GM23248 (cell line): Measurements from ENCODE around the gene PRMT1. TPM values are rescaled to one million over a fixed set of nuclear protein-coding genes. Genes with fewer than 3 reads are reported as not detected.
"Not testable (repeated sequence)": the region's sequence is repeated elsewhere in the genome, so short reads cannot be mapped to it uniquely, and the experiment has no call there.

Experiments
- DNase-seq: peaks from one replicate; pipeline ENCODE4 v3.0.0-alpha.2; 2015
- H2AFZ ChIP-seq: fragments of 200-600 bp; sonication (generic); 2 replicates; pipeline ENCODE4 v1.6.1; 2016; ENCODE audit warnings: antibody characterized with exemption
- H3F3A ChIP-seq: fragments of 200-600 bp; sonication (generic); 2 replicates; pipeline ENCODE4 v1.6.1; 2016; ENCODE audit warnings: mild to moderate bottlenecking, antibody characterized with exemption, mixed run types; ENCODE audit not compliant: insufficient read depth
- H3K27ac ChIP-seq: fragments of 200-600 bp; sonication (generic); 2 replicates; pipeline ENCODE4 v1.5.1; 2016; ENCODE audit warnings: mild to moderate bottlenecking
- H3K27me3 ChIP-seq: fragments of 200-600 bp; sonication (generic); replicated peaks from 2 replicates; pipeline ENCODE4 v1.6.1; 2016; ENCODE audit warnings: mild to moderate bottlenecking; ENCODE audit not compliant: insufficient read depth
- H3K36me3 ChIP-seq: fragments of 200-600 bp; sonication (generic); 2 replicates; pipeline ENCODE4 v1.6.1; 2016; ENCODE audit warnings: low read depth, mild to moderate bottlenecking
- H3K4me1 ChIP-seq: fragments of 200-600 bp; sonication (generic); 2 replicates; pipeline ENCODE4 v1.6.1; 2016; ENCODE audit warnings: mild to moderate bottlenecking; ENCODE audit not compliant: insufficient read depth
- H3K4me2 ChIP-seq: fragments of 200-600 bp; sonication (generic); one replicate; pipeline ENCODE4 v1.6.1; 2016; ENCODE audit warnings: mild to moderate bottlenecking; ENCODE audit not compliant: unreplicated experiment
- H3K4me3 ChIP-seq: fragments of 200-600 bp; sonication (generic); 2 replicates; pipeline ENCODE4 v1.5.1; 2016; ENCODE audit warnings: mild to moderate bottlenecking
- H3K79me2 ChIP-seq: fragments of 200-600 bp; sonication (generic); 2 replicates; pipeline ENCODE4 v1.6.1; 2016; ENCODE audit warnings: mild to moderate bottlenecking; ENCODE audit not compliant: insufficient read depth
- H3K9ac ChIP-seq: fragments of 200-600 bp; sonication (generic); 2 replicates; pipeline ENCODE4 v1.6.1; 2016; ENCODE audit warnings: mild to moderate bottlenecking
- H3K9me2 ChIP-seq: fragments of 200-600 bp; sonication (generic); 2 replicates; pipeline ENCODE4 v1.6.1; 2016; ENCODE audit warnings: mixed run types, mild to moderate bottlenecking, moderate library complexity; ENCODE audit not compliant: insufficient read depth
- H3K9me3 ChIP-seq: fragments of 200-600 bp; sonication (generic); one replicate; pipeline ENCODE4 v1.6.1; 2017; ENCODE audit warnings: low read depth
- H4K20me1 ChIP-seq: fragments of 200-600 bp; sonication (generic); 2 replicates; pipeline ENCODE4 v1.6.0; 2016; ENCODE audit not compliant: insufficient read depth
- EZH2 ChIP-seq: fragments of 200-600 bp; sonication (generic); IDR thresholded peaks from 2 replicates; pipeline ENCODE4 v1.6.1; 2018; ENCODE audit warnings: antibody characterized with exemption, mild to moderate bottlenecking; ENCODE audit not compliant: insufficient read depth, poor library complexity, severe bottlenecking
- EZH2phosphoT487 ChIP-seq: fragments of 200-600 bp; sonication (generic); IDR thresholded peaks from 2 replicates; pipeline ENCODE4 v1.6.1; 2018; ENCODE audit warnings: antibody characterized with exemption, moderate library complexity, mild to moderate bottlenecking, low read depth; ENCODE audit not compliant: insufficient read depth
- WGBS, 2 experiments: methylation state at CpG; one replicate each; pipeline ENCODE4 v1.1.6; 2015 to 2017; ENCODE audit warnings: low lambda C conversion rate in 2 of 2, low coverage in 1 of 2; ENCODE audit errors: missing lambda C conversion rate in 2 of 2; 5-methylcytosine and 5-hydroxymethylcytosine counted together
- in situ Hi-C: fragments of 300-500 bp; cut with MboI; formaldehyde crosslinking; loops from 2 replicates; pipeline ENCODE4 v1.15.0; 2020
- polyA plus RNA-seq: library from polyadenylated mRNA; unstranded; fragments of >200 nt; fragmentation: Nextera tagmentation; extraction: Ambion mirVana; gene quantifications from 2 replicates; pipeline ENCODE4 v1.2.1, GENCODE V29; 2016
- total RNA-seq: library from RNA; depleted of rRNA; stranded (reverse); fragments of >200 nt; shearing (Covaris generic); gene quantifications from 2 replicates; pipeline ENCODE4 v1.2.3, GENCODE V29; 2014

Gene PRMT1
- total and polyA plus RNA-seq, 2 experiments from 2014 or later, result 164 to 192 TPM

- DNase-seq, result no peak
- peaks cover 39% of the 10 kb centered on the region for H3F3A ChIP-seq
- no peaks in the 10 kb centered on the region for H3K27me3 ChIP-seq
- no peaks in the 10 kb centered on the region for H3K9me2 ChIP-seq
- no peak overlapping the region for H3K9ac ChIP-seq
- no peak overlapping the region for H3K4me2 ChIP-seq
- H3K4me3 ChIP-seq, result no peak overlapping the region
- peaks cover 9% of the 10 kb centered on the region for H3K4me1 ChIP-seq
- H3K36me3 ChIP-seq, result peaks cover 7% of the 10 kb centered on the region; the same call in 1 of the 2 replicates
- H3K79me2 ChIP-seq, result peaks cover 3% of the 10 kb centered on the region
- H3K27ac ChIP-seq, result no peak overlapping the region
- no peaks in the 10 kb centered on the region for H4K20me1 ChIP-seq
- WGBS, 2 experiments, result 88 to 92% methylated on average over 5 of the region's 5 CpGs
- H3K9me3 ChIP-seq, result no peaks in the 10 kb centered on the region
- in situ Hi-C loops, result no loop called here
- H2AFZ ChIP-seq, result no peak overlapping the region
- TF ChIP-seq EZH2phosphoT487, result no peak
- no peak for TF ChIP-seq EZH2
These were observed 44.5 kb upstream of the PRMT1 start for GRCh38 chr19:49632576-49632975.

GRCh38 chr19:49633273-49633672, 43.8 kb upstream of the PRMT1 start:
- H3K9ac ChIP-seq, in situ Hi-C loops, H3K79me2 ChIP-seq, H4K20me1 ChIP-seq, H3K9me2 ChIP-seq, H3K27me3 ChIP-seq, H3K4me2 ChIP-seq, H3K36me3 ChIP-seq, H3K4me1 ChIP-seq, H2AFZ ChIP-seq, H3K4me3 ChIP-seq, H3K27ac ChIP-seq, H3K9me3 ChIP-seq: not testable (repeated sequence)
- H3F3A ChIP-seq, result peaks cover 39% of the 10 kb centered on the region
- WGBS, 2 experiments, result 39 to 43% methylated on average over 9 of the region's 9 CpGs
- peak; percentile 18 for DNase-seq

DNA sequence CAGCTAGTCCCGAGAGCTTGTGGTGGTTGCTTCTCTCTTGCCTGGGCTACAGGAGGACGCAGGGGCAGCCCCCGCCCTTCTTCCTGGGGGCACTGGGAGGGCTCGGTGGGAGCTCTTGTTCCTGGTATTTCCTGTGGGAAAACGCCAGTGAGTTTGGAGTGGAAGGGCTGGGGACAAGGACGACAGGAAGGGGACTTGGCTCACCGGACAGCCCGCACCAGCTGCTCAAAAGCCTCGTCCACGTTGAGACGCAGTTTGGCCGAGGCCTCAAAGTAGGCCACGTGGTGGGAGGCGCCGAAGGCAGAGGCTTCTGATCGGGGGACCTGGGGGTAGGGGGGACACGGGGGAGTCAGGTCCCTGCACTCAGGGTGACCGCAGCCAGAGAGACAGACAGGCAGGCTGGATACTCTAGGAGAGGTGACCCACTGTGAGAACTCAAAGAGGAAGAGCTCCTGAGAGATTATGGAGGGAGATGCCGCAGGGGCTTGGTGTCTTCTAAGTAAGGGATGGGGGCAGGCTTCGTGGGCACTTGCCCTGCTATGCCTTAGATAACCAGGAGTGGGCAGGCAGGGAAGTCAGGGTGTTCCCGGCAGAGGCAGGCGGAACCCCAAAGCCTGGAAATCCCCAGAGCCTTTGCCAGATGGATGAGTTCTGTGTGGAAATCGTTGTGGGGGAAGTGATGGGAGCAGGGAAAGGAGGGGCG, 41.4 kb upstream of the PRMT1 start:
- DNase-seq, result peak; percentile 43
- Histone ChIP-seq H4K20me1 (no peaks in the 10 kb centered on the region), H3F3A (peaks cover 24% of the 10 kb centered on the region), H3K4me3 (no peak overlapping the region), H3K4me2 (no peak overlapping the region), H2AFZ (no peak overlapping the region), H3K9me2 (no peaks in the 10 kb centered on the region), H3K27me3 (no peaks in the 10 kb centered on the region), H3K27ac (no peak overlapping the region), H3K79me2 (peaks cover 24% of the 10 kb centered on the region), H3K36me3 (peaks cover 7% of the 10 kb centered on the region; the same call in 1 of the 2 replicates), H3K9me3 (no peaks in the 10 kb centered on the region), H3K9ac (no peak overlapping the region), H3K4me1 (peaks cover 4% of the 10 kb centered on the region)
- in situ Hi-C loops, result no loop called here
- TF ChIP-seq EZH2phosphoT487 (no peak), EZH2 (no peak)
- 61 to 68% methylated on average over 15 to 24 of the region's 24 CpGs for WGBS, 2 experiments

GRCh38 chr19:49636233-49636932, 40.7 kb upstream of the PRMT1 start:
- in situ Hi-C loops, result no loop called here
- 85 to 89% methylated on average over 20 to 30 of the region's 30 CpGs for WGBS, 2 experiments
- no peak overlapping the region for H3K9ac ChIP-seq
- H3K36me3 ChIP-seq, result peaks cover 7% of the 10 kb centered on the region; the same call in 1 of the 2 replicates
- H3K4me2 ChIP-seq, result no peak overlapping the region
- H2AFZ ChIP-seq, result no peak overlapping the region
- no peaks in the 10 kb centered on the region for H3K9me3 ChIP-seq
- no peak for DNase-seq
- H4K20me1 ChIP-seq, result no peaks in the 10 kb centered on the region
- H3F3A ChIP-seq, result peaks cover 25% of the 10 kb centered on the region
- H3K27ac ChIP-seq, result no peak overlapping the region
- H3K4me3 ChIP-seq, result no peak overlapping the region
- peaks cover 24% of the 10 kb centered on the region for H3K79me2 ChIP-seq
- no peaks in the 10 kb centered on the region for H3K27me3 ChIP-seq
- H3K9me2 ChIP-seq, result no peaks in the 10 kb centered on the region
- no peak for TF ChIP-seq EZH2phosphoT487
- no peak for TF ChIP-seq EZH2
- H3K4me1 ChIP-seq, result 0 out of 2 replicates have a peak, but pooled peaks cover 3% of the 10 kb centered on the region
